AML-193 (cell line): ENCODE measurements around the gene ACADL.

Experiments used
- DNase-seq, 2 experiments: peaks; one replicate each; lab custom pipeline; 2025; lab: John Stamatoyannopoulos, UW

Gene ACADL

DNA sequence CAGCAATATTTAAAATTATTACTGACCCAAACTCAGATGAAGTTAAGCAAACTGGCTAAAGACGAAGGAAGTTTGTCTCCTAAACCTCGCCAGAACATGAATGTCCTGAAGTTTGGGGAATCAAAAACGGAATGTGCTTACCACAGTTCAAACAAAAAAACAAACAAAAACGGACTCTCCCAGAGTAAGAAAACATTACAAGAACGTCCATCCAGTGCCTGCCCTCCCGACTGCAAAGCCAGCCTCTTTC lies 55.1 kb downstream of the ACADL start:
- DNase-seq = no peak

DNA sequence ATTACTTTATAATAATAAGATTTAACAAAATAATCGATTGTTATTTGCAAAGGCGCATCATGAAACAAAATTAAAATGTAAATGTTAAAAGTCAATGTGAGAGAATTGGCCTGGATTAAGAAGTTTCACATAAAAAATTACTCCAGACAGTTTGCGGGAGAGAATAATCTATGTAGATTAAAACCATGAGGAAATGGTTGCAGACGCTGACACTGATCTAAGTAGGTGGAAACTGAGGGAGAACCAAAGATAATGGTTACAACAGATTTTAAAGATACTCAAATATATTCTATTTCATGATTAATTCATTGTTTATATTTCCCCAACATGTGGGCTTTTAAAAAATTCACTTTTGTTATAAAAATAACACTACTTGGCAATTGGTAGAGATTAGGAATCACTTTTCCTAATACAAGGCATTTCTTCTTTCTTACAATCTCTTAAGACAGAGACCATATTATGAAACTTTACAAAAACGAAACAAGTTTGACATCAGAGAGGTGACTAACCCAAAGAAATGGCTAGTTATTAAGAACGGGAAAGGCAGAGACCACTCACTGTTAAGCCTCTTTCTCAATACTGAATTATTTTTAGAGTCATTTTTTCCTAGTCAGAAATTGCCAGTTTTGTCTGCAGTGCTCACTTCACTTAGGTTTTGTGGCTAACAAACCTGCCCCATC lies 55.6 kb downstream of the ACADL start:
- DNase-seq = peak; percentile 28 to 35

DNA sequence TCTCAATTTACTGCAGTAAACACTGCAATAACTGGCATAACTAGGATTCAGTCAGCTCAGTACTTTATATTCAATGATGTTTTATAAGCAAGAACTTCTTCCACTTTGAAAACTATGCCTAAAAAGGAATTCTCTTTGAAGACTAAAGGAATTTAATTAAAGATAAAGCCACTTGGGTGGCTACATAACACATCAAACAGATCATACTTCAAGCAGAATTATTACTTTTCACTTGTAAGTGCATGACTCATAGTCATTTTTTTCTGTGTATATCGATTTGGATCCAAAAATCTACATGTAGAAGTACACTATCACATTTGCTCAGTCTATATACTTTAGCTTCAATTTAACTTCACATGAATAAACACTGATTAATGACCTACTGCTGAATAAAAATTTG lies 58.0 kb downstream of the ACADL start:
- no peak for DNase-seq

DNA sequence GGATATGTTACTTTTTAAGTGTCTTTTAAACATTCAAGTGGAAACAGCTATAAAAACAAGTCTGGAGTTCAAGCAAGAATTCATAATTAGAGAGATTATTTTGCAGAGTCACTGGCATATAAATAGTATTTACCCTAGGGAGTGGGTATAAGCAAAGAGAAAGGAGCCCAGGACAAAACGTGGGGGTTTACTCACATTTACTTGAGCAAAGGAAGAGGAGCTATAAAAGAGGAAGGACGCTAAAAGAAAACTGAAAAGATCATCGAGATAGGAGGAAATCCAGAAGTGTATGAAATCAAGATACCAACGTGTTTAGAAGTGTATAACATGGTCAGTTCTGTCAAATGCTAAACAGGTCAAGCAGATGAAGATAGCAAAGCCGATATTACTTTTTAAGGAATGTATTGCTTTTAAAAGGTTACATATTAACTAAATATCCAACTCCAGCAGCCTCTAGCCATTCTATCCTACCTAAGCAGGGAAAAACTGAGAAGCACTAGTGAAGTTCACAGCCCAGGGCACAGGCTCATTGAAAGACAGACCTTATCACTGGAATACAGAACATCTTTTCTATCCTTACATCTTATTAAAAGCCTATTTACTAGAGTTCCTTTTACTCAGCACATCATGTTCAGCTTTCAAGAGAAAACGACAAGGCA lies 62.7 kb downstream of the ACADL start:
- peak; percentile 28 to 37 for DNase-seq

DNA sequence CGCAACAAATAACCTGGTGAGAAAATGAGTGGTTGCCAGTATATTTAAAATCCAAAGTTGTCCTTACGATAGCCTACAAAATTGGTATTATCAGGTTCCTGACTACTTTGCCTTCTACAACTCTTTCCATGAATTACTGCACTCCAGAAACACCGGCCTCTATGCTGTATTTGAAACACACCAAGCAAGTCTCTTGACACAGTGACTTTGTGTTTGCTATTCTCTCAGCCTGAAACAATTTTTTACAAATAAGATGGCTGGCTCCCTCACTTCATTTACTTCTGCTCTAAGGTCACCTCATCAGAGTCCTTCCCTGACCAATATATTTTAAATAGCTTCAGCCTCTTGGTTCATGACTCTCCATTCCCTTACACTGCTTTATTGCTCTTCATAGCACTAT lies 66.2 kb downstream of the ACADL start:
- DNase-seq = no peak

DNA sequence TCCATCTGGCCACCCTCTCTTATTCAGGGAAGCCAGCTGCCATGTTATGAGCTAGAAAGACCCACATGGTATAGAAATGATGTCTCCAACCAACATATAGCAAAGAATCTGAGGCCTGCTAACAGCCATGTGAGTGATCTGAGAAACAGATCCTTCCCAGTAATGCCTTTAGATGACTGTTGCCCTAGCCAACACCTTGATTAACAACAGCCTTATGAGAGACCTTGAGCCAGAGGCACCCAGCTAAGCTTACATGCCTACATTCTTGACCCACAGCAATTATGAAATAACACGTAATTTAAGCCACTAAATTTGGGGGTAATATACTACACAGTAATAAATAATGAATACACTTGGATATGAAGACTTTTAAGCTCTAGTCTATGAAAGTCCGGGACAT lies 67.0 kb downstream of the ACADL start:
- DNase-seq = no peak

DNA sequence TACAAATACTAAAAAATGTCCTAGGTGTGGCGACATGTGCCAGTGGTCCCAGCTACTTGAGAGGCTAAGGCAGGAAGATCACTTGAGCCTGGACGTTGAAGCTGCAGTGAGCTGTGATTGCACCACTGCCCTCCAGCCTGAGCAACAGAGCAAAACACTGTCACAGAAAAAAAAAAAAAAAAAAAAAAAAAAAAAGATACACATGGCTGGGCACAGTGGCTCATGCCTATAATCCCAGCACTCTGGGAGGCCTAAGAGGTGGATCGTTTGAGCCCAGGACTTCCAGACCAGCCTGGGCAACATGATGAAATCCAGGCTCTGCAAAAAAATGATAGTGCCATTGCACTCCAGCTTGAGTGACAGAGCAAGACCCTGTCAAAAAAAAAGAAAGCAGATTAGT lies 67.7 kb downstream of the ACADL start:
- no peak for DNase-seq

DNA sequence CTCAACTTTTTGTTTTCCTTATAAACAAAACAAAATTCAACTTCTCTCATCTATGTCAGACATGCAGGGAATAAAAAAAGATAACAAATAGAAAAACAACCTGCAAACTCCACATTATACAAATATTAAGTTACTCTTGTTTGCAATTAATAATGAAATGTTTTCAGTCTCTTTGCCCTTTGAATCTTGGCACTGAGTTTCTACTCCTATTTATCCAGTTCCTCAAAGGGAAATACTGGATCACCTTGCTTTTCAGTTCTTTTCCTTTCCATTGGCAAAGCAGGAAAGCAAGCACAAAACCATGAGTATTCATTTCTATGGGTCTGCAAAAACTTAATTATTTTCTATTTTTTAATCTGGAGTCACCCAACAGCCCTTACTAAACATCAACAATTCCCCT lies 77.6 kb downstream of the ACADL start:
- no peak for DNase-seq
